HEK293 (cell line): ENCODE results near the gene NBPF11.
"Not testable (repeated sequence)": the region's sequence is repeated elsewhere in the genome, so short reads cannot be mapped to it uniquely, and the experiment has no call there.

Source experiments
- BCL6B ChIP-seq: fragments of 450-650 bp; formaldehyde crosslinking; IDR thresholded peaks from 2 replicates; pipeline ENCODE4 v1.5.1; 2017; ENCODE audit warnings: missing biosample characterization, missing genetic modification characterization
- CTCF ChIP-seq: fragments of 450-650 bp; formaldehyde crosslinking; IDR thresholded peaks from 2 replicates; pipeline ENCODE4 v1.5.1; 2016; ENCODE audit warnings: missing biosample characterization, missing genetic modification characterization
- ZSCAN30 ChIP-seq: fragments of 450-650 bp; IDR thresholded peaks from 2 replicates; pipeline ENCODE4 v1.5.1; 2018; ENCODE audit warnings: missing biosample characterization, mild to moderate bottlenecking, missing genetic modification characterization, moderate library complexity

DNA sequence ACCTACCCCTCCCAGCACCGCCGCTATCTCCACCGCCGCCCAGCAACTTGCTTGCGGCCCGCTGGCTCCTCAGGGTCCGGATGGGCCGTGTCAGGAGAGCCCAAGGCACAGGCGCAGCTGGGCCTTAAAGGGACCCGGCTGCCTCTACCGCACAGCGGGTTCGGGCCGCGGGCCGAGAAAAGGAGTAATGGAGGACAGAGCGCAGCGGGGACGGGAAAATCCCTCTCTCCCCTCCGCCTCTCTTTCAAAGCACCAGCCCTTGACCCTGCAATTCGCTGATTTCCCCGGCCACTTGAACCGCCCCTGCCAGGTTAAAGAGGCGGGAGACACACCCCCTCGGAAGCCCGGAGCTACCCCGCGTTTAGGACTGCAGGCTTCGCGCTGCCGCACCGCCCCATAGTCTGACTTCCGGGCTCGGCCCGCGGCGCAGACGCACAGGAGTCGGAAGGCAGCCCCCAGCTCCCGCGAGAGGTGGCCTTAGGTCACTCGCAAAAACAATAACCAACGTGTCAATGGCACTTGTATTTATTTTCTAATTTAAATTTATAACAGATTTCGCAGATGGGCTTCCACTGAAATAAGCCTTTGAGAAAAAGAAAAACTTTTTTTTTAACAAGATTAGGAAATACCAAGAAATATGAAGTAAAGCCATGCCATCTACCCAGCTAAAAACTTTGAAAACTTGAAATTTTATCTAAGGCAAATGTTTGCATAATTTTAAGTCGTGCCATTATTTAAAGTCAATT lies at the start of gene NBPF11:
- not testable (repeated sequence) for TF ChIP-seq CTCF, BCL6B (tag by site-specific recombination)
- peak; percentile 50; the same call in 1 of the 2 replicates for TF ChIP-seq ZSCAN30 (tag by site-specific recombination)
